ENCODE measurements around the gene BLTP3A. TPM values are rescaled to one million over a fixed set of nuclear protein-coding genes. Genes with fewer than 3 reads are reported as not detected.

BLTP3A gene
- total and polyA plus RNA-seq, 10 of the 15 experiments (the other 5 are each of a cell fraction or from before 2014, with no cell fraction given) = 2.7 to 16.7 (median 9.9) TPM

GRCh38 chr6:34791164-34791700 is 651 bp upstream of the BLTP3A start:
- 14% methylated on average over 19 of the region's 19 CpGs for WGBS (ENCODE audit: insufficient coverage, insufficient replicate concordance, low lambda C conversion rate, missing lambda C conversion rate)

More at GRCh38 chr6:34791164-34791700, 651 bp upstream of the BLTP3A start:
- Histone ChIP-seq H4K20me1 (ENCODE audit: control insufficient read depth, insufficient read depth) (no peaks in the 10 kb centered on the region), H3K4me1 (ENCODE audit: control insufficient read depth, insufficient read depth, low read length) (no peaks in the 10 kb centered on the region; the same call in 1 of the 2 replicates), H3K36me3 (ENCODE audit: control insufficient read depth in 2 of 2, insufficient read depth in 2 of 2, low read length in 1 of 2) (no peaks in the 10 kb centered on the region), H3K27ac (ENCODE audit: control insufficient read depth, insufficient read depth) (peak overlapping the region; percentile 79), H3K9ac (ENCODE audit: control insufficient read depth, insufficient read depth, low read length) (peak overlapping the region; percentile 96), H3K4me2 (ENCODE audit: control insufficient read depth, insufficient read depth) (peak overlapping the region; percentile 95), H3K27me3 (replicated peaks in 1 of 2; ENCODE audit: control insufficient read depth in 2 of 2, insufficient read depth in 2 of 2, low read length in 1 of 2) (no peaks in the 10 kb centered on the region), H3K9me3 (replicated peaks; ENCODE audit: control insufficient read depth, insufficient read depth, low read length) (no peaks in the 10 kb centered on the region), H3K79me2 (ENCODE audit: control insufficient read depth, insufficient read depth, low read length) (peaks cover 24% of the 10 kb centered on the region), H3K4me3 (peak overlapping the region; percentile 67), H2AFZ (ENCODE audit: control insufficient read depth, low read depth, low read length) (peak overlapping the region; percentile 96)
- ATAC-seq (peak; percentile 47), FAIRE-seq (no peak), DNase-seq (ENCODE audit: low read depth, low spot score) (no peak)
- BruUV-seq (replicated peaks) = TSS peak; percentile 85
- ChIA-PET RAD21 (ENCODE audit: unreplicated experiment) (interaction anchor here (0.6 to 2.1 kb wide), 19 partner anchors 12 to 542 kb away, joined by 3 to 10 read pairs (median 4); partner anchors contain the start of genes ANKS1A, RPS10 and TAF11), SMC1A (ENCODE audit: uncharacterized antibody, unreplicated experiment) (interaction anchor here (0.5 to 1.9 kb wide), 16 partner anchors 10 to 264 kb away, joined by 3 to 8 read pairs (median 4); partner anchors contain the start of genes ANKS1A and TAF11), POLR2A (interaction anchor here (0.6 to 2.2 kb wide), 7 partner anchors 20 to 135 kb away, joined by 3 to 10 read pairs (median 3); partner anchors contain the start of gene ILRUN), CTCF (interaction anchor here (0.7 to 2.7 kb wide), 28 partner anchors 8 to 349 kb away, joined by 3 to 12 read pairs (median 4); partner anchors contain the start of genes ANKS1A, SNRPC and TAF11)
- in situ Hi-C loops (cut with MboI) = no loop called here
- TF ChIP-seq KLF5 (IDR thresholded peaks at IDR 0.05; ENCODE audit: partially characterized antibody) (no peak), ZBTB40 (IDR thresholded peaks at IDR 0.05; ENCODE audit: borderline replicate concordance) (peak; percentile 5; the same call in 1 of the 2 replicates), MTA2 (IDR thresholded peaks at IDR 0.05; ENCODE audit: low read depth) (0 out of 2 replicates have a peak, but pooled peaks have one; percentile 31), JUNB (IDR thresholded peaks at IDR 0.05) (no peak), SIN3A (IDR thresholded peaks at IDR 0.05; ENCODE audit: low read depth, low read length) (0 out of 2 replicates have a peak, but pooled peaks have one; percentile 10), RUNX3 (IDR thresholded peaks at IDR 0.05; ENCODE audit: low read length) (peak; percentile 57), CTCF (IDR thresholded peaks at IDR 0.05 in 2 of 3, conservative IDR thresholded peaks at IDR 0.05 in 1 of 3; ENCODE audit: control insufficient read depth in 2 of 3, extremely low read depth in 1 of 3, insufficient read depth in 1 of 3, low read depth in 3 of 3, low read length in 3 of 3) (peak; percentile 6 to 58 (median 29); a peak in 3 of 6 replicates)
- intact Hi-C loops (cut with micrococcal nuclease; ENCODE audit: unreplicated experiment) = loop anchor here (5.0 kb wide), 2 partner anchors 96 to 119 kb away; partner anchors contain the start of genes ANKS1A and TAF11

All from GM12878 (cell line).